OCI-LY1 (cell line): ENCODE results near the gene ZFPM1.

Experiments used
- H2AFZ ChIP-seq: fragments of 200-600 bp; sonication (generic), shearing (Covaris generic); 2 replicates; pipeline ENCODE4 v1.6.0; 2014; ENCODE audit warnings: antibody characterized with exemption, mild to moderate bottlenecking, low read length
- H3F3A ChIP-seq: fragments of 200-600 bp; sonication (generic), shearing (Covaris generic); 2 replicates; pipeline ENCODE4 v1.6.0; 2014; ENCODE audit warnings: mild to moderate bottlenecking, antibody characterized with exemption, low read length, moderate library complexity; ENCODE audit not compliant: insufficient read depth
- H3K27ac ChIP-seq: fragments of 200-600 bp; sonication (generic); 2 replicates; pipeline ENCODE4 v1.5.1; 2014; ENCODE audit warnings: low read length, mixed run types, mild to moderate bottlenecking, low read depth; ENCODE audit not compliant: poor library complexity, severe bottlenecking
- H3K27me3 ChIP-seq: fragments of 200-600 bp; sonication (generic); 2 replicates; pipeline ENCODE4 v1.6.0; 2014; ENCODE audit warnings: antibody characterized with exemption, mild to moderate bottlenecking, low read length, moderate library complexity; ENCODE audit not compliant: insufficient read depth
- H3K36me3 ChIP-seq: fragments of 200-600 bp; sonication (generic); 2 replicates; pipeline ENCODE4 v1.6.1; 2014; ENCODE audit warnings: mild to moderate bottlenecking, antibody characterized with exemption, low read length, moderate library complexity, mixed read lengths; ENCODE audit not compliant: insufficient read depth
- H3K4me1 ChIP-seq: fragments of 200-600 bp; sonication (generic); 2 replicates; pipeline ENCODE4 v1.5.1; 2014; ENCODE audit warnings: mild to moderate bottlenecking, low read length, moderate library complexity; ENCODE audit not compliant: insufficient read depth, severe bottlenecking
- H3K4me2 ChIP-seq: fragments of 200-600 bp; sonication (generic), shearing (Covaris generic); 2 replicates; pipeline ENCODE4 v1.6.1; 2014; ENCODE audit warnings: low read length
- H3K4me3 ChIP-seq: fragments of 200-600 bp; sonication (generic); 2 replicates; pipeline ENCODE4 v1.5.1; 2014; ENCODE audit warnings: low read length, low read depth, mild to moderate bottlenecking, mixed read lengths; ENCODE audit not compliant: poor library complexity, severe bottlenecking
- H3K79me2 ChIP-seq: fragments of 200-600 bp; shearing (Covaris generic); 2 replicates; pipeline ENCODE4 v1.6.1; 2016; ENCODE audit warnings: mixed run types, low read length, mixed read lengths; ENCODE audit not compliant: insufficient read depth
- H3K9ac ChIP-seq: fragments of 200-600 bp; sonication (generic), shearing (Covaris generic); 2 replicates; pipeline ENCODE4 v1.6.1; 2014; ENCODE audit warnings: mild to moderate bottlenecking, low read length, mixed read lengths
- H3K9me2 ChIP-seq: fragments of 200-600 bp; sonication (generic), shearing (Covaris generic); 2 replicates; pipeline ENCODE4 v1.6.1; 2014; ENCODE audit warnings: low read depth, mild to moderate bottlenecking, low read length, mixed read lengths
- H3K9me3 ChIP-seq: fragments of 200-600 bp; shearing (Covaris generic); 2 replicates; pipeline ENCODE4 v1.6.1; 2014; ENCODE audit warnings: low read length, mixed read lengths
- H4K20me1 ChIP-seq: fragments of 200-600 bp; sonication (generic), shearing (Covaris generic); 2 replicates; pipeline ENCODE4 v1.6.0; 2016; ENCODE audit warnings: mild to moderate bottlenecking, low read length; ENCODE audit not compliant: insufficient read depth
- CTCF ChIP-seq: fragments of 200-600 bp; sonication (generic), shearing (Covaris generic); IDR thresholded peaks from 2 replicates; pipeline ENCODE4 v1.5.1; 2017; ENCODE audit warnings: mild to moderate bottlenecking, antibody characterized with exemption, low read length, moderate library complexity, mixed read lengths
- EZH2 ChIP-seq: fragments of 200-600 bp; sonication (generic), shearing (Covaris generic); IDR thresholded peaks from 2 replicates; pipeline ENCODE4 v1.8.0; 2017; ENCODE audit warnings: borderline replicate concordance, mixed run types, mild to moderate bottlenecking, antibody characterized with exemption, low read length, moderate library complexity, mixed read lengths

Gene ZFPM1

DNA sequence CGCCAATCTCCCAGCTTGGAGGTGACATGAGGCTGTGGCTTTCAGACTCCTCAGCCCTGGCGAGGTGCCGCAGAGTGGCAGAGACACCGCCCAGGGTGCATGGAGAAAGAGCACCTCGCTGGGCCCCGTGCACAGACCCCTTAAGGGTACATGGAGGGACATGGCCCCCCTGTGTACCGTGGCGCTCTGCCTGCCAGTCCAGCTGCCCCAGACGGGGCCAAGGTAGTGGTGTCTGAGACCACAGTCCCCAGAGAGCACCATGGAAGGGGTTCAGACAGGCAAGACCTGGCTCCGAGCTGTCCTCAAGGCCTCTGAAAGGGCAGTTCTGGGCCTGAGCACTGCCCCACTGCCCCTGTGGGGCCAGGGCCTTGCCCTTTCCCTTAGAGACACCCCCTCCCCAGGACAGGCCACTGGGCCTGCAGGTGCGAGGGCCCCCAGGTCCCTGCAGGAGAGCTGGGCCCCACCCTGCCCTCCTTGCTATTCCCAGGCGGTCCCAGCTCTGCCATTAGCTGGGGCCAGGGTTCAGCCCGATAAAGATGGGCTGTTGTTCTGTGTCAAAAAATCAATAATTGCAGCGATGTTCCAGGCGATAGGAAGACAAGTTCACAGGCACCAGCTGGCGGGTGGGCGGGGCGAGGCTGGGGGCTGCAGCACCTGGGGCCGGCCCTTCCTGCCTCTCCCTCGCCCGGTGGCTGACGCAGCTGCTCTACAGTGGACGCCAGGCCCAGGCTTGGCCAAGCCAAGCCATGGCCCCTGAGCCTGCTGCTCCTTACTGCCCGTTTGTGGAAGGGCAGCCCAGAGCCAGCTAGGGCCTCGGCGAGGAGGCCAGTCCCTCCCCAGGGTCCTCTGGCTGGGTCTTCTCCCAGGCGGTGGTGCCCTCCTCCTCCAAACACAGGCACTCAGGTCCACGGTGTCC, 51.7 kb downstream of the ZFPM1 start:
- H4K20me1 ChIP-seq = no peaks in the 10 kb centered on the region

GRCh38 chr16:88505405-88506082, 52.5 kb downstream of the ZFPM1 start:
- H3K36me3 ChIP-seq = no peaks in the 10 kb centered on the region
- H3K9me2 ChIP-seq = no peaks in the 10 kb centered on the region
- TF ChIP-seq CTCF = peak; percentile 59
- no peak for TF ChIP-seq EZH2
- H3K27ac ChIP-seq = no peak overlapping the region
- 0 out of 2 replicates have a peak, but pooled peaks cover 6% of the 10 kb centered on the region for H3K27me3 ChIP-seq
- no peaks in the 10 kb centered on the region for H3K9me3 ChIP-seq
- no peak overlapping the region for H3K4me3 ChIP-seq
- H2AFZ ChIP-seq = no peak overlapping the region
- H3F3A ChIP-seq = no peaks in the 10 kb centered on the region
- H3K4me1 ChIP-seq = no peaks in the 10 kb centered on the region
- no peak overlapping the region for H3K4me2 ChIP-seq
- H4K20me1 ChIP-seq = no peaks in the 10 kb centered on the region
- H3K79me2 ChIP-seq = no peaks in the 10 kb centered on the region
- H3K9ac ChIP-seq = no peak overlapping the region

More for the DNA sequence above, 51.7 kb downstream of the ZFPM1 start:
- Histone ChIP-seq H3K4me3 (no peak overlapping the region), H3K9me2 (no peaks in the 10 kb centered on the region), H3K9me3 (no peaks in the 10 kb centered on the region), H3F3A (no peaks in the 10 kb centered on the region), H3K9ac (no peak overlapping the region), H2AFZ (no peak overlapping the region), H3K4me2 (no peak overlapping the region), H3K27ac (no peak overlapping the region), H3K4me1 (no peaks in the 10 kb centered on the region), H3K27me3 (0 out of 2 replicates have a peak, but pooled peaks cover 10% of the 10 kb centered on the region), H3K79me2 (no peaks in the 10 kb centered on the region), H3K36me3 (no peaks in the 10 kb centered on the region)
- TF ChIP-seq CTCF = no peak
- TF ChIP-seq EZH2 = no peak

- H3K79me2 ChIP-seq = no peaks in the 10 kb centered on the region
- no peak overlapping the region for H3K4me3 ChIP-seq
- no peaks in the 10 kb centered on the region for H3K9me3 ChIP-seq
- no peaks in the 10 kb centered on the region for H3K4me1 ChIP-seq
- no peak overlapping the region for H3K9ac ChIP-seq
- no peak for TF ChIP-seq EZH2
- TF ChIP-seq CTCF = no peak
- no peaks in the 10 kb centered on the region for H3F3A ChIP-seq
- no peaks in the 10 kb centered on the region for H4K20me1 ChIP-seq
- H3K4me2 ChIP-seq = no peak overlapping the region
- H3K27me3 ChIP-seq = 0 out of 2 replicates have a peak, but pooled peaks cover 4% of the 10 kb centered on the region
- no peak overlapping the region for H2AFZ ChIP-seq
- no peaks in the 10 kb centered on the region for H3K36me3 ChIP-seq
- H3K9me2 ChIP-seq = no peaks in the 10 kb centered on the region
- no peak overlapping the region for H3K27ac ChIP-seq
Measured at GRCh38 chr16:88506723-88507122, 53.6 kb downstream of the ZFPM1 start.
